ENCODE measurements around the gene RBM5. TPM values are rescaled to one million over a fixed set of nuclear protein-coding genes. Genes with fewer than 3 reads are reported as not detected.
A peak's percentile ranks its signal among the peaks of the same experiment; 100 is the strongest.

RBM5 gene
- total RNA-seq, 1 experiment from 2014 or later: 35.2 TPM

- DNase-seq (ENCODE audit: low spot score): no peak
These were observed 69.9 kb downstream of the RBM5 start for GRCh38 chr3:50158530-50159146.

- no peak for DNase-seq (ENCODE audit: low spot score)
These were observed 71.9 kb downstream of the RBM5 start for GRCh38 chr3:50160561-50160983.

GRCh38 chr3:50161320-50161719 lies 72.6 kb downstream of the RBM5 start:
- DNase-seq (ENCODE audit: low spot score): no peak

GRCh38 chr3:50162034-50162883 lies 73.5 kb downstream of the RBM5 start:
- no peak for DNase-seq (ENCODE audit: low spot score)

- peak; percentile 77 for DNase-seq (ENCODE audit: low spot score)
These were observed 75.1 kb downstream of the RBM5 start for GRCh38 chr3:50163572-50164455.

- DNase-seq (ENCODE audit: low spot score): no peak
These were observed 75.8 kb downstream of the RBM5 start for GRCh38 chr3:50164481-50164880.

GRCh38 chr3:50164984-50165909 lies 76.5 kb downstream of the RBM5 start:
- no peak for DNase-seq (ENCODE audit: low spot score)

GRCh38 chr3:50165910-50166538 lies 77.3 kb downstream of the RBM5 start:
- DNase-seq (ENCODE audit: low spot score): no peak

- DNase-seq (ENCODE audit: low spot score): no peak
These were observed 77.9 kb downstream of the RBM5 start for GRCh38 chr3:50166620-50167019.

- no peak for DNase-seq (ENCODE audit: low spot score)
These were observed 78.5 kb downstream of the RBM5 start for GRCh38 chr3:50167069-50167840.

GRCh38 chr3:50167841-50168209 lies 79.1 kb downstream of the RBM5 start:
- DNase-seq (ENCODE audit: low spot score): no peak

- DNase-seq (ENCODE audit: low spot score): no peak
These were observed 79.7 kb downstream of the RBM5 start for GRCh38 chr3:50168388-50168787.

Other genes with a start within 250 kb of the RBM5 start
- 4.4 and 5.7 TPM in 2 replicates for gene TRAIP, start 232.4 kb upstream of the RBM5 start, total RNA-seq (2014; rRNA removed; shearing (Covaris generic))
- gene CAMKV, start 219.0 kb upstream of the RBM5 start, total RNA-seq (2014; rRNA removed; shearing (Covaris generic)): not detected in 2 replicates
- 0.21 TPM in 1 of 2 replicates, not detected in the other for gene MST1R, start 185.0 kb upstream of the RBM5 start, total RNA-seq (2014; rRNA removed; shearing (Covaris generic))
- 3.0 and 3.9 TPM in 2 replicates for gene MON1A, start 159.1 kb upstream of the RBM5 start, total RNA-seq (2014; rRNA removed; shearing (Covaris generic))
- gene RBM6, start 148.8 kb upstream of the RBM5 start, total RNA-seq (2014; rRNA removed; shearing (Covaris generic)): 17.1 and 31.5 TPM in 2 replicates
- gene SEMA3F, start 66.4 kb downstream of the RBM5 start, total RNA-seq (2014; rRNA removed; shearing (Covaris generic)): 0.33 and 3.8 TPM in 2 replicates
- not detected in 2 replicates for gene GNAT1, start 102.7 kb downstream of the RBM5 start, total RNA-seq (2014; rRNA removed; shearing (Covaris generic))
- gene SLC38A3, start 116.4 kb downstream of the RBM5 start, total RNA-seq (2014; rRNA removed; shearing (Covaris generic)): not detected in 2 replicates
- gene GNAI2, start 147.3 kb downstream of the RBM5 start, total RNA-seq (2014; rRNA removed; shearing (Covaris generic)): 127 and 141 TPM in 2 replicates
- gene SEMA3B, start 180.2 kb downstream of the RBM5 start, total RNA-seq (2014; rRNA removed; shearing (Covaris generic)): 5.9 and 8.9 TPM in 2 replicates
- gene LSMEM2, start 190.2 kb downstream of the RBM5 start, total RNA-seq (2014; rRNA removed; shearing (Covaris generic)): not detected in 2 replicates
- gene IFRD2, start 203.5 kb downstream of the RBM5 start, total RNA-seq (2014; rRNA removed; shearing (Covaris generic)): 57.5 and 60.5 TPM in 2 replicates
- gene HYAL3, start 210.5 kb downstream of the RBM5 start, total RNA-seq (2014; rRNA removed; shearing (Covaris generic)): 1.3 and 2.8 TPM in 2 replicates
- 2.4 and 4.6 TPM in 2 replicates for gene NAA80, start 210.5 kb downstream of the RBM5 start, total RNA-seq (2014; rRNA removed; shearing (Covaris generic))
- not detected in 2 replicates for gene HYAL1, start 214.7 kb downstream of the RBM5 start, total RNA-seq (2014; rRNA removed; shearing (Covaris generic))
- 40.7 and 41.1 TPM in 2 replicates for gene HYAL2, start 233.8 kb downstream of the RBM5 start, total RNA-seq (2014; rRNA removed; shearing (Covaris generic))
- 11.5 and 29.1 TPM in 2 replicates for gene TUSC2, start 239.3 kb downstream of the RBM5 start, total RNA-seq (2014; rRNA removed; shearing (Covaris generic))

Data from H4 (cell line).